ENCODE measurements around the gene ST8SIA1. TPM values are rescaled to one million over a fixed set of nuclear protein-coding genes. Genes with fewer than 3 reads are reported as not detected.

Gene ST8SIA1
- total RNA-seq, 1 donor from 2014 or later = 1.8 TPM

- Mint-ChIP-seq H3K36me3 (no peaks in the 10 kb centered on the region), H3K4me1 (no peaks in the 10 kb centered on the region), H3K9me3 (no peaks in the 10 kb centered on the region), H3K27me3 (ENCODE audit: insufficient read depth, low read depth) (no peaks in the 10 kb centered on the region), H3K4me3 (no peak overlapping the region), H3K27ac (no peak overlapping the region)
- Histone ChIP-seq H3K4me1 (no peaks in the 10 kb centered on the region), H3K4me3 (no peak overlapping the region), H3K79me2 (ENCODE audit: low read depth) (no peaks in the 10 kb centered on the region), H3K9me3 (ENCODE audit: low read depth) (no peaks in the 10 kb centered on the region), H3F3A (ENCODE audit: low read depth) (no peaks in the 10 kb centered on the region), H2AFZ (replicated peaks) (no peak overlapping the region), H3K36me3 (no peaks in the 10 kb centered on the region), H3K4me2 (no peak overlapping the region), H3K27ac (no peak overlapping the region), H3K27me3 (no peaks in the 10 kb centered on the region), H3K9ac (no peak overlapping the region), H4K20me1 (ENCODE audit: low read depth) (no peaks in the 10 kb centered on the region)
- DNase-seq (ENCODE audit: low spot score) = no peak
- TF ChIP-seq CTCF (IDR thresholded peaks at IDR 0.05) = peak; percentile 11
- no peak for TF ChIP-seq EZH2phosphoT487 (IDR thresholded peaks at IDR 0.05)
- TF ChIP-seq EZH2 (IDR thresholded peaks at IDR 0.05) = no peak
Observed at GRCh38 chr12:22173177-22173576, 161.3 kb downstream of the ST8SIA1 start.

- Mint-ChIP-seq H3K4me3 (no peak overlapping the region), H3K9me3 (no peaks in the 10 kb centered on the region), H3K36me3 (no peaks in the 10 kb centered on the region), H3K27ac (no peak overlapping the region), H3K4me1 (no peaks in the 10 kb centered on the region), H3K27me3 (ENCODE audit: insufficient read depth, low read depth) (no peaks in the 10 kb centered on the region)
- no peak for DNase-seq (ENCODE audit: low spot score)
- TF ChIP-seq EZH2 (IDR thresholded peaks at IDR 0.05) (no peak), CTCF (IDR thresholded peaks at IDR 0.05) (no peak), EZH2phosphoT487 (IDR thresholded peaks at IDR 0.05) (no peak)
- no peaks in the 10 kb centered on the region for H3K79me2 ChIP-seq (ENCODE audit: low read depth)
- no peaks in the 10 kb centered on the region for H3K9me3 ChIP-seq (ENCODE audit: low read depth)
- H3K4me2 ChIP-seq = no peak overlapping the region
- H3K36me3 ChIP-seq = no peaks in the 10 kb centered on the region
- no peaks in the 10 kb centered on the region for H4K20me1 ChIP-seq (ENCODE audit: low read depth)
- H3K27me3 ChIP-seq = no peaks in the 10 kb centered on the region
- H3K4me1 ChIP-seq = no peaks in the 10 kb centered on the region
- H3K27ac ChIP-seq = no peak overlapping the region
- no peak overlapping the region for H3K4me3 ChIP-seq
- H3F3A ChIP-seq (ENCODE audit: low read depth) = no peaks in the 10 kb centered on the region
- H2AFZ ChIP-seq (replicated peaks) = no peak overlapping the region
- no peak overlapping the region for H3K9ac ChIP-seq
Observed at GRCh38 chr12:22172501-22172900, 162.0 kb downstream of the ST8SIA1 start.

GRCh38 chr12:22169376-22169775, 165.1 kb downstream of the ST8SIA1 start:
- Histone ChIP-seq H3K27ac (no peak overlapping the region), H3K27me3 (no peaks in the 10 kb centered on the region), H2AFZ (replicated peaks) (no peak overlapping the region), H3K4me2 (no peak overlapping the region), H3K4me3 (no peak overlapping the region), H3K9me3 (ENCODE audit: low read depth) (no peaks in the 10 kb centered on the region), H3F3A (ENCODE audit: low read depth) (no peaks in the 10 kb centered on the region), H3K4me1 (no peaks in the 10 kb centered on the region), H3K36me3 (no peaks in the 10 kb centered on the region), H3K9ac (no peak overlapping the region), H3K79me2 (ENCODE audit: low read depth) (no peaks in the 10 kb centered on the region), H4K20me1 (ENCODE audit: low read depth) (no peaks in the 10 kb centered on the region)
- Mint-ChIP-seq H3K9me3 (no peaks in the 10 kb centered on the region), H3K36me3 (no peaks in the 10 kb centered on the region), H3K4me3 (no peak overlapping the region), H3K27ac (no peak overlapping the region), H3K4me1 (no peaks in the 10 kb centered on the region), H3K27me3 (ENCODE audit: insufficient read depth, low read depth) (no peaks in the 10 kb centered on the region)
- no peak for DNase-seq (ENCODE audit: low spot score)
- TF ChIP-seq EZH2 (IDR thresholded peaks at IDR 0.05) (no peak), CTCF (IDR thresholded peaks at IDR 0.05) (no peak), EZH2phosphoT487 (IDR thresholded peaks at IDR 0.05) (no peak)

Data from neural progenitor cell (in vitro differentiated cells).